ENCODE measurements around the gene PPP1R37. TPM values are rescaled to one million over a fixed set of nuclear protein-coding genes. Genes with fewer than 3 reads are reported as not detected.
A peak's percentile ranks its signal among the peaks of the same experiment; 100 is the strongest.
"Not testable (repeated sequence)": the region's sequence is repeated elsewhere in the genome, so short reads cannot be mapped to it uniquely, and the experiment has no call there.

Gene PPP1R37
- total RNA-seq, 2 experiments from 2014 or later = 10.2 to 10.3 TPM

- no peak overlapping the region for H3K4me3 Mint-ChIP-seq
- no peaks in the 10 kb centered on the region for H3K9me3 Mint-ChIP-seq
- H3K27ac Mint-ChIP-seq = no peak overlapping the region
- intact Hi-C loops (cut with micrococcal nuclease) = no loop called here
- no peaks in the 10 kb centered on the region for H3K36me3 Mint-ChIP-seq (ENCODE audit: low read depth)
- peaks cover 28% of the 10 kb centered on the region for H3K4me1 Mint-ChIP-seq (ENCODE audit: low read depth)
- H3K27me3 Mint-ChIP-seq (ENCODE audit: low read depth) = no peaks in the 10 kb centered on the region
- DNase-seq = no peak
- CTCF ChIA-PET = interaction anchor here (2.0 kb wide), 1 partner anchor 14 kb away, joined by 4 read pairs; no protein-coding TSS in a partner anchor
These were observed 17.9 kb downstream of the PPP1R37 start for GRCh38 chr19:45110851-45111266.

- Mint-ChIP-seq H3K27me3 (ENCODE audit: low read depth) (no peaks in the 10 kb centered on the region), H3K9me3 (no peaks in the 10 kb centered on the region), H3K36me3 (ENCODE audit: low read depth) (no peaks in the 10 kb centered on the region), H3K27ac (no peak overlapping the region), H3K4me1 (ENCODE audit: low read depth) (peaks cover 42% of the 10 kb centered on the region), H3K4me3 (no peak overlapping the region)
- CTCF ChIA-PET = interaction anchor here (1.0 to 1.4 kb wide), 3 partner anchors 9 to 75 kb away, joined by 3 to 6 read pairs (median 3); no protein-coding TSS in a partner anchor
- no peak for DNase-seq
- intact Hi-C loops (cut with micrococcal nuclease) = no loop called here
These were observed 19.3 kb downstream of the PPP1R37 start for GRCh38 chr19:45112111-45112827.

GRCh38 chr19:45113628-45114027, 20.6 kb downstream of the PPP1R37 start:
- DNase-seq = no peak
- H3K4me3 Mint-ChIP-seq = no peak overlapping the region
- H3K27me3 Mint-ChIP-seq (ENCODE audit: low read depth) = no peaks in the 10 kb centered on the region
- no peaks in the 10 kb centered on the region for H3K9me3 Mint-ChIP-seq
- H3K36me3 Mint-ChIP-seq (ENCODE audit: low read depth) = no peaks in the 10 kb centered on the region
- CTCF ChIA-PET = interaction anchor here (1.0 to 1.2 kb wide), 3 partner anchors 10 to 13 kb away, joined by 3 to 4 read pairs (median 4); no protein-coding TSS in a partner anchor
- intact Hi-C loops (cut with micrococcal nuclease) = no loop called here
- H3K27ac Mint-ChIP-seq = no peak overlapping the region
- peaks cover 51% of the 10 kb centered on the region for H3K4me1 Mint-ChIP-seq (ENCODE audit: low read depth)

- Mint-ChIP-seq H3K4me1 (ENCODE audit: low read depth) (peaks cover 56% of the 10 kb centered on the region), H3K36me3 (ENCODE audit: low read depth) (no peaks in the 10 kb centered on the region), H3K4me3 (no peak overlapping the region), H3K27ac (no peak overlapping the region), H3K9me3 (no peaks in the 10 kb centered on the region), H3K27me3 (ENCODE audit: low read depth) (no peaks in the 10 kb centered on the region)
- CTCF ChIA-PET = interaction anchor here (1.0 to 1.2 kb wide), 2 partner anchors 11 to 12 kb away, joined by 4 read pairs; no protein-coding TSS in a partner anchor
- DNase-seq = no peak
- intact Hi-C loops (cut with micrococcal nuclease) = no loop called here
These were observed 21.1 kb downstream of the PPP1R37 start for GRCh38 chr19:45114116-45114515.

GRCh38 chr19:45115809-45116615, 23.0 kb downstream of the PPP1R37 start:
- intact Hi-C loops (cut with micrococcal nuclease) = loop anchor here (2.0 to 5.0 kb wide), 2 partner anchors 23 to 39 kb away; partner anchors contain the start of genes GEMIN7, PPP1R37 and ZNF296
- CTCF ChIA-PET = interaction anchor here (1.3 kb wide), 1 partner anchor 9 kb away, joined by 3 read pairs; no protein-coding TSS in a partner anchor
- no peak for DNase-seq
- no peaks in the 10 kb centered on the region for H3K36me3 Mint-ChIP-seq (ENCODE audit: low read depth)
- H3K9me3 Mint-ChIP-seq = no peaks in the 10 kb centered on the region
- H3K27me3 Mint-ChIP-seq (ENCODE audit: low read depth) = no peaks in the 10 kb centered on the region
- H3K4me1 Mint-ChIP-seq (ENCODE audit: low read depth) = peaks cover 61% of the 10 kb centered on the region
- no peak overlapping the region for H3K27ac Mint-ChIP-seq
- H3K4me3 Mint-ChIP-seq = no peak overlapping the region

GRCh38 chr19:45117167-45117594, 24.2 kb downstream of the PPP1R37 start:
- Mint-ChIP-seq H3K9me3 (no peaks in the 10 kb centered on the region), H3K4me3 (no peak overlapping the region)
- intact Hi-C loops (cut with micrococcal nuclease) = loop anchor here (2.0 to 5.0 kb wide), 2 partner anchors 24 to 40 kb away; partner anchors contain the start of genes GEMIN7, PPP1R37 and ZNF296

GRCh38 chr19:45117671-45118070, 24.7 kb downstream of the PPP1R37 start:
- Mint-ChIP-seq H3K9me3 (no peaks in the 10 kb centered on the region), H3K4me1 (ENCODE audit: low read depth) (peaks cover 66% of the 10 kb centered on the region), H3K27me3 (ENCODE audit: low read depth) (no peaks in the 10 kb centered on the region), H3K4me3 (no peak overlapping the region), H3K27ac (no peak overlapping the region), H3K36me3 (ENCODE audit: low read depth) (no peaks in the 10 kb centered on the region)
- intact Hi-C loops (cut with micrococcal nuclease) = loop anchor here (2.0 to 5.0 kb wide), 2 partner anchors 25 to 40 kb away; partner anchors contain the start of genes GEMIN7, PPP1R37 and ZNF296
- no peak for DNase-seq
- CTCF ChIA-PET = interaction anchor here (0.7 to 1.2 kb wide), 4 partner anchors 9 to 30 kb away, joined by 3 to 5 read pairs (median 4); partner anchors contain the start of gene PPP1R37

More at GRCh38 chr19:45117167-45117594, 24.2 kb downstream of the PPP1R37 start:
- peaks cover 66% of the 10 kb centered on the region for H3K4me1 Mint-ChIP-seq (ENCODE audit: low read depth)
- H3K27me3 Mint-ChIP-seq (ENCODE audit: low read depth) = no peaks in the 10 kb centered on the region
- DNase-seq = peak; percentile 81
- H3K27ac Mint-ChIP-seq = no peak overlapping the region
- no peaks in the 10 kb centered on the region for H3K36me3 Mint-ChIP-seq (ENCODE audit: low read depth)
- CTCF ChIA-PET = interaction anchor here (0.6 to 1.3 kb wide), 5 partner anchors 8 to 30 kb away, joined by 3 to 5 read pairs (median 3); partner anchors contain the start of gene PPP1R37

- intact Hi-C loops (cut with micrococcal nuclease) = loop anchor here (5.0 kb wide), 1 partner anchor 41 kb away; the partner anchor contains the start of genes GEMIN7 and ZNF296
- Mint-ChIP-seq H3K27me3 (ENCODE audit: low read depth) (no peaks in the 10 kb centered on the region), H3K4me1 (ENCODE audit: low read depth) (peaks cover 66% of the 10 kb centered on the region), H3K27ac (no peak overlapping the region), H3K4me3 (no peak overlapping the region), H3K9me3 (no peaks in the 10 kb centered on the region), H3K36me3 (ENCODE audit: low read depth) (no peaks in the 10 kb centered on the region)
- DNase-seq = no peak
- CTCF ChIA-PET = interaction anchor here (0.7 to 1.2 kb wide), 5 partner anchors 15 to 80 kb away, joined by 3 to 5 read pairs (median 3); partner anchors contain the start of genes CLASRP and PPP1R37
These were observed 25.1 kb downstream of the PPP1R37 start for GRCh38 chr19:45118106-45118505.

- intact Hi-C loops (cut with micrococcal nuclease) = loop anchor here (5.0 kb wide), 1 partner anchor 41 kb away; the partner anchor contains the start of genes GEMIN7 and ZNF296
- not testable (repeated sequence) for H3K36me3 Mint-ChIP-seq (ENCODE audit: low read depth); H3K4me3 Mint-ChIP-seq; H3K27me3 Mint-ChIP-seq (ENCODE audit: low read depth); H3K9me3 Mint-ChIP-seq; H3K27ac Mint-ChIP-seq
- CTCF ChIA-PET = interaction anchor here (0.7 to 0.9 kb wide), 3 partner anchors 26 to 80 kb away, joined by 3 read pairs; partner anchors contain the start of genes CLASRP and PPP1R37
- DNase-seq = peak; percentile 21
- peaks cover 66% of the 10 kb centered on the region for H3K4me1 Mint-ChIP-seq (ENCODE audit: low read depth)
These were observed 25.8 kb downstream of the PPP1R37 start for GRCh38 chr19:45118591-45119355.

- intact Hi-C loops (cut with micrococcal nuclease) = loop anchor here (5.0 kb wide), 1 partner anchor 42 kb away; the partner anchor contains the start of genes GEMIN7 and ZNF296
- H3K9me3 Mint-ChIP-seq = no peaks in the 10 kb centered on the region
- CTCF ChIA-PET = no interaction called here
- H3K27me3 Mint-ChIP-seq (ENCODE audit: low read depth) = no peaks in the 10 kb centered on the region
- DNase-seq = no peak
- H3K27ac Mint-ChIP-seq = no peak overlapping the region
- H3K36me3 Mint-ChIP-seq (ENCODE audit: low read depth) = no peaks in the 10 kb centered on the region
- no peak overlapping the region for H3K4me3 Mint-ChIP-seq
- peaks cover 66% of the 10 kb centered on the region for H3K4me1 Mint-ChIP-seq (ENCODE audit: low read depth)
These were observed 26.6 kb downstream of the PPP1R37 start for GRCh38 chr19:45119582-45119981.

GRCh38 chr19:45121827-45122345, 28.9 kb downstream of the PPP1R37 start:
- DNase-seq = no peak
- Mint-ChIP-seq H3K4me1 (ENCODE audit: low read depth) (peaks cover 51% of the 10 kb centered on the region), H3K36me3 (ENCODE audit: low read depth) (no peaks in the 10 kb centered on the region), H3K9me3 (no peaks in the 10 kb centered on the region), H3K27ac (no peak overlapping the region), H3K4me3 (no peak overlapping the region), H3K27me3 (ENCODE audit: low read depth) (no peaks in the 10 kb centered on the region)
- CTCF ChIA-PET = interaction anchor here (0.6 kb wide), 1 partner anchor 36 kb away, joined by 3 read pairs; no protein-coding TSS in a partner anchor
- intact Hi-C loops (cut with micrococcal nuclease) = no loop called here
